Heart left ventricle (tissue), 13 donors: ENCODE results near the gene ZDHHC24.

Experiments
- CTCF ChIP-seq, 12 donors: fragments of 200-600 bp; sonication (generic) in 4 of 12; IDR thresholded peaks; one replicate each; pipeline versions ENCODE4 v1.5.0 to v1.8.0; 2018 to 2022; ENCODE audit warnings: antibody characterized with exemption in 12 of 12, mild to moderate bottlenecking in 5 of 12
- POLR2A ChIP-seq, 2 donors: fragments of 450-650 bp; IDR thresholded peaks; one replicate each; pipeline ENCODE4 v1.6.1; 2017; ENCODE audit warnings: antibody characterized with exemption in 2 of 2, mild to moderate bottlenecking in 2 of 2, moderate library complexity in 2 of 2
- donor health status: ischemic (EF 13 %, LVEDD 7.1; RV severe dilation, severe dysfunction).
- donor health status: DM: no; HTN: yes; CAD: no.
- donor health status: DM: no; HTN: no; CAD: no.
- donor health status: ischemic (EF 25% LVEDD 6.9; RV normal size, moderate dysfunction).
- donor health status: ischemic (EF 25% LVEDD 5.7; RV mildly dilated, moderate dysfunction).
- donor health status: ischemic (EF 35%, LVEDD 5.7; RV mildly dilated, moderate dysfunction).
- donor health status: nonischemic (EF 11% LVEDD 7.7; RV severe dilation, severe dysfunction).
- donor health status: DM: yes; HTN: yes; CAD: no.
- donor health status: PGD.
- donor health status: ischemic (EF 29% LVEDD 5.4; RV normal size, mild dysfunction).
- donor health status: nonischemic (EF 23%, LVEDD 6.1; RV moderate dilation, normal function).

DNA sequence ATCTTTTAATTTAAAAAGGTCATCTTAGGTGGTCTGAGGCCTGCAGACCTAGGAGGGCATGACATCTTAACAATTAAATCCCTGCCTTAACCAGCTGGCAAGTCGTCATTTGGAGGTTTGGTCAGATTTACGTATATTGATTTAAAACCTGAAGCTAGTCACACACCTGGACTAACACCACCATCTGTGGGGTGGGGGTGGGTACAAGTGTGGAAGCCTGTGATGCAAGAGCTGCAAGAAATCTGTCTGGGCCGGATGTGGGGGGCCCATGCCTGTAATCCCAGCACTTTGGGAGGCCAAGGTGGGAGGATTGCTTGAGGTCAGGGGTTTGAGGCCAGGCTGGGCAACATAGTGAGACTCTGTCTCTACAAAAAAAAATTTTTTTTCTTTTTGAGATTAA is 35.4 kb upstream of the ZDHHC24 start:
- no peak for TF ChIP-seq CTCF (IDR thresholded peaks at IDR 0.05)
- no peak for TF ChIP-seq POLR2A (IDR thresholded peaks at IDR 0.05)
